H1 (cell line): ENCODE measurements around the gene COL27A1. TPM values are rescaled to one million over a fixed set of nuclear protein-coding genes. Genes with fewer than 3 reads are reported as not detected.

ENCODE experiments used
- CTCF ChIA-PET: fragments of 300-600 bp; sonication (Branson Sonifier 250); formaldehyde crosslinking; loops from one replicate; lab custom pipeline; 2021; ENCODE audit not compliant: partially characterized antibody; lab: Charles Lee
- POLR2A ChIA-PET: fragments of 300-600 bp; sonication (Branson Sonifier 250); formaldehyde crosslinking; loops from one replicate; lab custom pipeline; 2021; ENCODE audit warnings: inconsistent platforms; ENCODE audit not compliant: partially characterized antibody; lab: Charles Lee
- DNase-seq, 2 experiments: peaks; one replicate each; pipeline versions ENCODE4 v3.0.0 to v3.0.0-alpha.2; 2010 to 2022; ENCODE audit warnings: low spot score in 2 of 2, low read depth in 1 of 2, mixed read lengths in 1 of 2
- FAIRE-seq: peaks from 2 replicates; lab custom pipeline; 2011; peaks lifted over from hg19 to GRCh38; lab: Jason Lieb, UNC
- H2AFZ ChIP-seq: 2 replicates; pipeline ENCODE4 v1.8.1; 2012; ENCODE audit warnings: low read length, inconsistent platforms
- H2AK5ac ChIP-seq: 2 replicates; pipeline ENCODE4 v1.6.1; 2013; ENCODE audit warnings: low read depth, low read length
- H2BK120ac ChIP-seq: replicated peaks from 2 replicates; pipeline ENCODE3; 2013; ENCODE audit warnings: low read depth, low read length, inconsistent platforms
- H2BK12ac ChIP-seq: 2 replicates; pipeline ENCODE4 v1.6.1; 2013; ENCODE audit warnings: low read depth, low read length
- H2BK15ac ChIP-seq: 2 replicates; pipeline ENCODE4 v1.6.1; 2013; ENCODE audit warnings: low read length
- H2BK20ac ChIP-seq: 2 replicates; pipeline ENCODE4 v1.6.1; 2013; ENCODE audit warnings: low read length
- H2BK5ac ChIP-seq: 2 replicates; pipeline ENCODE4 v1.6.1; 2013; ENCODE audit warnings: low read depth, low read length
- H3K14ac ChIP-seq: 2 replicates; pipeline ENCODE4 v1.6.1; 2013; ENCODE audit warnings: inconsistent platforms; ENCODE audit not compliant: insufficient read length
- H3K18ac ChIP-seq: 2 replicates; pipeline ENCODE4 v1.6.1; 2013; ENCODE audit warnings: low read length; ENCODE audit errors: extremely low read depth
- H3K23ac ChIP-seq: 2 replicates; pipeline ENCODE4 v1.6.1; 2013; ENCODE audit warnings: inconsistent platforms; ENCODE audit not compliant: insufficient read length
- H3K23me2 ChIP-seq: 2 replicates; pipeline ENCODE4 v1.6.1; 2013; ENCODE audit warnings: low read depth, low read length
- H3K27ac ChIP-seq: 2 replicates; pipeline ENCODE4 v1.6.1; 2011; ENCODE audit warnings: low read depth, low read length, inconsistent platforms
- H3K27me3 ChIP-seq, 4 experiments: replicated peaks in 1 of 4; 1 replicate in 1 of 4; 2 replicates in 3 of 4; pipeline versions ENCODE4 v1.6.1 to v1.8.1; 2011 to 2013; ENCODE audit warnings: low read length in 3 of 4, mild to moderate bottlenecking in 3 of 4, inconsistent platforms in 2 of 4, mixed read lengths in 2 of 4, moderate library complexity in 1 of 4; ENCODE audit not compliant: control insufficient read depth in 3 of 4, insufficient read depth in 3 of 4; ENCODE audit errors: extremely low read depth in 1 of 4
- H3K36me3 ChIP-seq, 4 experiments: 2 replicates each; pipeline versions ENCODE4 v1.6.1 to v1.8.1; 2011 to 2013; ENCODE audit warnings: mild to moderate bottlenecking in 4 of 4, low read length in 3 of 4, moderate library complexity in 2 of 4, control low read depth in 1 of 4, inconsistent platforms in 1 of 4; ENCODE audit not compliant: insufficient read depth in 4 of 4, control insufficient read depth in 2 of 4
- H3K4ac ChIP-seq: replicated peaks from 2 replicates; pipeline ENCODE3; 2013; ENCODE audit warnings: low read length, low read depth, mixed read lengths, inconsistent platforms; ENCODE audit not compliant: insufficient read length
- H3K4me1 ChIP-seq, 4 experiments: replicated peaks in 1 of 4; 1 replicate in 1 of 4; 2 replicates in 3 of 4; pipeline versions ENCODE4 v1.6.1 to v1.8.1; 2011 to 2013; ENCODE audit warnings: low read length in 3 of 4, inconsistent platforms in 2 of 4, mixed read lengths in 1 of 4; ENCODE audit not compliant: insufficient read depth in 4 of 4, control insufficient read depth in 3 of 4
- H3K4me2 ChIP-seq, 2 experiments: 2 replicates each; pipeline versions ENCODE4 v1.6.1 to v1.8.1; 2011 to 2013; ENCODE audit warnings: low read depth in 2 of 2, low read length in 2 of 2, control low read depth in 1 of 2, inconsistent platforms in 1 of 2, mild to moderate bottlenecking in 1 of 2; ENCODE audit not compliant: insufficient read depth in 1 of 2
- H3K4me3 ChIP-seq, 4 experiments: fragments of 200-600, 300-600 bp in 1 of 4; sonication (generic), shearing (Covaris generic), sonication (Bioruptor Twin) in 1 of 4; 2 replicates each; pipeline versions ENCODE4 v1.5.1 to v1.8.1; 2011 to 2016; ENCODE audit warnings: low read length in 4 of 4, low read depth in 3 of 4, control low read depth in 2 of 4, inconsistent platforms in 2 of 4, mild to moderate bottlenecking in 2 of 4, mixed read lengths in 1 of 4, moderate library complexity in 1 of 4; ENCODE audit not compliant: insufficient read depth in 2 of 4; ENCODE audit errors: extremely low read depth in 1 of 4
- H3K56ac ChIP-seq: replicated peaks from 2 replicates; pipeline ENCODE3; 2013; ENCODE audit warnings: low read depth, mild to moderate bottlenecking, mixed read lengths, low read length, inconsistent platforms; ENCODE audit not compliant: insufficient read length
- H3K79me1 ChIP-seq: 2 replicates; pipeline ENCODE4 v1.6.1; 2013; ENCODE audit warnings: low read depth, low read length, control low read depth
- H3K79me2 ChIP-seq, 2 experiments: 2 replicates each; pipeline versions ENCODE4 v1.6.1 to v1.8.1; 2012 to 2013; ENCODE audit warnings: low read length in 2 of 2, mild to moderate bottlenecking in 2 of 2, inconsistent platforms in 1 of 2; ENCODE audit not compliant: insufficient read depth in 2 of 2, control insufficient read depth in 1 of 2
- H3K9ac ChIP-seq, 4 experiments: replicated peaks in 1 of 4; 1 replicate in 1 of 4; 2 replicates in 3 of 4; pipeline versions ENCODE4 v1.6.1 to v1.8.1; 2011 to 2013; ENCODE audit warnings: low read depth in 3 of 4, low read length in 3 of 4, control low read depth in 2 of 4, mild to moderate bottlenecking in 2 of 4, moderate library complexity in 2 of 4, inconsistent platforms in 1 of 4; ENCODE audit errors: extremely low read depth in 1 of 4
- H3K9me3 ChIP-seq, 2 experiments: 2 replicates each; pipeline versions ENCODE4 v1.6.1 to v1.8.1; 2012 to 2013; ENCODE audit warnings: mild to moderate bottlenecking in 2 of 2, moderate library complexity in 2 of 2, control low read depth in 1 of 2, inconsistent platforms in 1 of 2, low read depth in 1 of 2, low read length in 1 of 2, mixed read lengths in 1 of 2; ENCODE audit not compliant: insufficient read depth in 2 of 2
- H4K20me1 ChIP-seq, 2 experiments: replicated peaks in 1 of 2; 2 replicates each; pipeline versions ENCODE3 to v1.8.1; 2011 to 2013; ENCODE audit warnings: inconsistent platforms in 2 of 2, low read length in 2 of 2, mild to moderate bottlenecking in 1 of 2; ENCODE audit not compliant: insufficient read depth in 2 of 2, control insufficient read depth in 1 of 2
- H4K5ac ChIP-seq: 2 replicates; pipeline ENCODE4 v1.6.1; 2013; ENCODE audit warnings: low read length, low read depth, mixed read lengths, inconsistent platforms; ENCODE audit not compliant: insufficient read length
- H4K8ac ChIP-seq: 2 replicates; pipeline ENCODE4 v1.8.0; 2013; ENCODE audit warnings: mild to moderate bottlenecking, moderate library complexity, low read length, inconsistent platforms; ENCODE audit not compliant: insufficient read depth; ENCODE audit errors: extremely low read depth
- H4K91ac ChIP-seq: replicated peaks from 2 replicates; pipeline ENCODE3; 2013; ENCODE audit warnings: low read length, mixed read lengths, inconsistent platforms; ENCODE audit not compliant: insufficient read length
- BCL11A ChIP-seq, 2 experiments: IDR thresholded peaks; one replicate each; pipeline ENCODE4 v1.6.1; 2011; ENCODE audit warnings: low read depth in 2 of 2, low read length in 2 of 2, mild to moderate bottlenecking in 2 of 2
- CBX5 ChIP-seq: fragments of 300-800, 300-1000 bp; sonication (generic); IDR thresholded peaks from 2 replicates; pipeline ENCODE4 v1.7.1; 2016; ENCODE audit warnings: antibody characterized with exemption, low read length, low read depth
- CHD1 ChIP-seq: IDR thresholded peaks from 2 replicates; pipeline ENCODE4 v1.6.1; 2012; ENCODE audit warnings: low read depth, low read length, improper control_type of control experiment
- GABPA ChIP-seq: IDR thresholded peaks from 2 replicates; pipeline ENCODE4 v1.6.1; 2011; ENCODE audit warnings: mild to moderate bottlenecking, low read length, moderate library complexity, borderline replicate concordance; ENCODE audit not compliant: insufficient read depth
- JUND ChIP-seq: IDR thresholded peaks from 2 replicates; pipeline ENCODE4 v1.6.1; 2011; ENCODE audit warnings: mild to moderate bottlenecking, improper control_type of control experiment, low read length
- KDM5A ChIP-seq: fragments of 200-600 bp; IDR thresholded peaks from 2 replicates; pipeline ENCODE4 v1.7.1; 2012; ENCODE audit warnings: mild to moderate bottlenecking, low read length, inconsistent platforms, mixed read lengths
- NANOG ChIP-seq: IDR thresholded peaks from 2 replicates; pipeline ENCODE4 v1.6.1; 2011; ENCODE audit warnings: low read length, low read depth, mild to moderate bottlenecking, inconsistent platforms; ENCODE audit not compliant: insufficient read depth, poor library complexity, severe bottlenecking
- PHF8 ChIP-seq: fragments of 200-600 bp; sonication (generic); conservative IDR thresholded peaks from 2 replicates; pipeline ENCODE4 v1.7.1; 2012; ENCODE audit warnings: low read depth, mild to moderate bottlenecking, inconsistent platforms, low read length, moderate library complexity
- RAD21 ChIP-seq, 2 experiments: IDR thresholded peaks in 1 of 2; conservative IDR thresholded peaks in 1 of 2; 2 replicates each; pipeline ENCODE4 v1.6.1; 2011; ENCODE audit warnings: low read depth in 2 of 2, low read length in 2 of 2, improper control_type of control experiment in 1 of 2, inconsistent platforms in 1 of 2, mild to moderate bottlenecking in 1 of 2, moderate library complexity in 1 of 2
- RXRA ChIP-seq: IDR thresholded peaks from 2 replicates; pipeline ENCODE4 v1.6.1; 2011; ENCODE audit warnings: low read depth, mild to moderate bottlenecking, low read length, moderate library complexity; ENCODE audit not compliant: insufficient read depth
- SP1 ChIP-seq: IDR thresholded peaks from 2 replicates; pipeline ENCODE4 v1.6.1; 2011; ENCODE audit warnings: low read depth, low read length
- TBP ChIP-seq: IDR thresholded peaks from 2 replicates; pipeline ENCODE4 v1.6.1; 2011; ENCODE audit warnings: low read depth, low read length, improper control_type of control experiment
- WGBS, 2 experiments: shearing (Covaris generic) in 1 of 2; methylation state at CpG; one replicate each; pipeline versions ENCODE4 v1.1.6 to v1.1.7; 2013 to 2015; ENCODE audit warnings: low lambda C conversion rate in 2 of 2, mixed read lengths in 2 of 2, inconsistent platforms in 1 of 2, low coverage in 1 of 2, missing lambda C conversion rate in 1 of 2; ENCODE audit not compliant: insufficient replicate concordance in 2 of 2, insufficient coverage in 1 of 2, insufficient read length in 1 of 2; ENCODE audit errors: extremely low coverage in 1 of 2, missing lambda C conversion rate in 1 of 2; 5-methylcytosine and 5-hydroxymethylcytosine counted together
- polyA plus RNA-seq, 7 experiments: library from polyadenylated mRNA; depleted of rRNA in 3 of 7; stranded (reverse) in 5 of 7; unstranded in 2 of 7; fragments of >200 nt in 5 of 7; fragments of 200-250 nt in 2 of 7; gene quantifications; 1 replicate in 5 of 7; 2 replicates in 1 of 7; 4 replicates in 1 of 7; pipeline versions ENCODE4 v1.2.1 to v1.2.3, GENCODE V29; 2011 to 2013; ENCODE audit warnings: missing spikeins in 2 of 7, mixed read lengths in 2 of 7
- total RNA-seq: library from RNA; stranded (reverse); fragmentation: NEBNext Ultra II Directional; extraction: Animal tissue kit (Norgen Biotek cat#: 25700); gene quantifications from 2 replicates; pipeline ENCODE4 v1.2.1, GENCODE V29; 2021

COL27A1 gene
- total and polyA plus RNA-seq, 2 of the 8 experiments (the other 6 are each of a cell fraction or from before 2014, with no cell fraction given) = 15.1 to 22.8 TPM

- H4K5ac ChIP-seq = no peak overlapping the region
- H2AFZ ChIP-seq = no peak overlapping the region
- H3K14ac ChIP-seq = no peak overlapping the region
- no peak overlapping the region for H2BK120ac ChIP-seq
- no peak overlapping the region for H2BK12ac ChIP-seq
- H4K20me1 ChIP-seq = no peaks in the 10 kb centered on the region
- peaks cover 2% of the 10 kb centered on the region; the same call in 1 of the 2 replicates for H3K23me2 ChIP-seq
- H3K79me1 ChIP-seq = no peaks in the 10 kb centered on the region
- FAIRE-seq (no peak), DNase-seq (no peak)
- H3K4me3 ChIP-seq = no peak overlapping the region
- peak overlapping the region; percentile 82; the same call in 1 of the 2 replicates for H4K8ac ChIP-seq
- ChIA-PET POLR2A (interaction anchor here (0.7 to 1.3 kb wide), 3 partner anchors 9 to 24 kb away, joined by 3 read pairs; partner anchors contain the start of gene COL27A1), CTCF (interaction anchor here (0.6 to 4.4 kb wide), 10 partner anchors 9 to 172 kb away, joined by 3 to 24 read pairs (median 4); no protein-coding TSS in a partner anchor)
- H3K9ac ChIP-seq = no peak overlapping the region
- H2BK20ac ChIP-seq = no peak overlapping the region
- no peak overlapping the region for H2BK15ac ChIP-seq
- no peaks in the 10 kb centered on the region for H3K9me3 ChIP-seq
- H4K91ac ChIP-seq = no peak overlapping the region
- peaks cover 0 to 2% (median 0%) of the 10 kb centered on the region in 4 experiments; a peak in 2 of 7 replicates for H3K4me1 ChIP-seq
- no peaks in the 10 kb centered on the region; a peak in 1 of 7 replicates for H3K27me3 ChIP-seq
- H3K4me2 ChIP-seq = no peak overlapping the region; a peak in 1 of 4 replicates
- H3K36me3 ChIP-seq = no peaks in the 10 kb centered on the region
- no peak overlapping the region for H3K56ac ChIP-seq
- no peak overlapping the region for H2AK5ac ChIP-seq
- H2BK5ac ChIP-seq = no peak overlapping the region
- no peak overlapping the region for H3K23ac ChIP-seq
- peak overlapping the region; percentile 6; the same call in 1 of the 2 replicates for H3K18ac ChIP-seq
- 83% methylated on average over 10 of the region's 10 CpGs; no CpG with 5 or more reads in 1 of the 2 experiments for WGBS, 2 experiments
- no peak overlapping the region for H3K27ac ChIP-seq
- H3K4ac ChIP-seq = no peak overlapping the region
- no peaks in the 10 kb centered on the region for H3K79me2 ChIP-seq
- TF ChIP-seq NANOG (no peak), KDM5A (no peak), JUND (no peak), PHF8 (no peak), CHD1 (no peak), TBP (no peak), GABPA (no peak), RXRA (no peak), CBX5 (no peak), RAD21 (IDR thresholded peaks at IDR 0.05 in 1 of 2, conservative IDR thresholded peaks at IDR 0.05 in 1 of 2; ENCODE audit: low read depth in 2 of 2, low read length in 2 of 2) (no peak), SP1 (no peak), BCL11A (IDR thresholded peaks at IDR 0.05; ENCODE audit: low read depth in 2 of 2, low read length in 2 of 2) (no peak)
These were observed 23.4 kb upstream of the COL27A1 start for GRCh38 chr9:114131808-114132549.
